T-cell (primary cell): ENCODE results near the gene SYNDIG1. TPM values are rescaled to one million over a fixed set of nuclear protein-coding genes. Genes with fewer than 3 reads are reported as not detected.
A peak's percentile ranks its signal among the peaks of the same experiment; 100 is the strongest.

Source experiments
- ATAC-seq, 4 experiments: fragments of 200-7000 bp in 3 of 4; fragments of 150-1000 bp in 1 of 4; cut with Tn5 transposase; replicated peaks in 1 of 4; 1 replicate in 3 of 4; 2 replicates in 1 of 4; pipeline ENCODE4 v1.10.0; 2021; ENCODE audit warnings: moderate library complexity in 3 of 4, mild to moderate bottlenecking in 2 of 4, moderate number of reproducible peaks in 1 of 4
- CTCF ChIA-PET, 2 donors: fragments of 300-600 bp; sonication (Branson Sonifier 250); formaldehyde crosslinking; loops; one replicate each; lab custom pipeline; 2022; ENCODE audit warnings: antibody characterized with exemption in 2 of 2; lab: Charles Lee
- POLR2A ChIA-PET, 2 donors: fragments of 300-600 bp; sonication (Branson Sonifier 250); formaldehyde crosslinking; loops; one replicate each; lab custom pipeline; 2022; ENCODE audit warnings: antibody characterized with exemption in 2 of 2; lab: Charles Lee
- DNase-seq, 35 experiments: peaks; one replicate each; pipeline versions ENCODE4 v3.0.0 to v3.0.0-alpha.2; 2013 to 2023
- H3K27ac ChIP-seq: one replicate; pipeline ENCODE4 v1.5.1; 2013; ENCODE audit warnings: low read length
- H3K27me3 ChIP-seq, 2 experiments: replicated peaks in 1 of 2; 1 replicate in 1 of 2; 2 replicates in 1 of 2; pipeline versions ENCODE4 v1.6.1 to v1.7.0; 2013; ENCODE audit warnings: low read length in 1 of 2, mixed read lengths in 1 of 2; ENCODE audit not compliant: control insufficient read depth in 2 of 2, insufficient read depth in 2 of 2; ENCODE audit errors: extremely low read depth in 1 of 2
- H3K36me3 ChIP-seq, 2 donors: 1 replicate in 1 of 2; 2 replicates in 1 of 2; pipeline versions ENCODE4 v1.6.1 to v1.7.0; 2013; ENCODE audit warnings: low read length in 1 of 2; ENCODE audit not compliant: control insufficient read depth in 2 of 2, insufficient read depth in 1 of 2; ENCODE audit errors: extremely low read depth in 1 of 2
- H3K4me1 ChIP-seq, 2 experiments: 1 replicate in 1 of 2; 2 replicates in 1 of 2; pipeline versions ENCODE4 v1.6.1 to v1.7.0; 2013; ENCODE audit warnings: low read length in 2 of 2, mixed read lengths in 1 of 2; ENCODE audit not compliant: insufficient read depth in 2 of 2, control insufficient read depth in 1 of 2; ENCODE audit errors: extremely low read depth in 1 of 2
- H3K4me3 ChIP-seq, 2 donors: 1 replicate in 1 of 2; 2 replicates in 1 of 2; pipeline versions ENCODE4 v1.5.1 to v1.7.0; 2013; ENCODE audit warnings: mild to moderate bottlenecking in 2 of 2, low read length in 1 of 2, moderate library complexity in 1 of 2; ENCODE audit not compliant: control insufficient read depth in 1 of 2; ENCODE audit errors: extremely low read depth in 1 of 2
- H3K9me3 ChIP-seq: 2 replicates; pipeline ENCODE4 v1.7.0; 2013
- H3K27ac Mint-ChIP-seq, 2 donors: one replicate each; pipeline ENCODE4 v1.8.0; 2020 to 2021; ENCODE audit warnings: mild to moderate bottlenecking in 2 of 2, mixed read lengths in 2 of 2
- H3K27me3 Mint-ChIP-seq, 2 donors: one replicate each; pipeline ENCODE4 v1.8.0; 2021 to 2022; ENCODE audit warnings: mixed read lengths in 2 of 2
- H3K36me3 Mint-ChIP-seq: one replicate; pipeline ENCODE4 v1.8.0; 2021; ENCODE audit warnings: mixed read lengths
- H3K4me1 Mint-ChIP-seq, 3 donors: one replicate each; pipeline ENCODE4 v1.8.0; 2020 to 2022; ENCODE audit warnings: mixed read lengths in 3 of 3, mild to moderate bottlenecking in 1 of 3
- H3K4me3 Mint-ChIP-seq, 3 donors: one replicate each; pipeline ENCODE4 v1.8.0; 2020 to 2022; ENCODE audit warnings: mild to moderate bottlenecking in 3 of 3, mixed read lengths in 3 of 3, moderate library complexity in 3 of 3
- H3K9me3 Mint-ChIP-seq, 3 donors: one replicate each; pipeline ENCODE4 v1.8.0; 2020 to 2022; ENCODE audit warnings: mixed read lengths in 3 of 3
- WGBS: methylation state at CpG from one replicate; pipeline ENCODE4 v1.1.5; 2013; ENCODE audit warnings: missing lambda C conversion rate; ENCODE audit not compliant: insufficient coverage; 5-methylcytosine and 5-hydroxymethylcytosine counted together
- total RNA-seq, 35 experiments: library from RNA in 6 of 35; stranded (reverse) in 6 of 35; fragments of 120-200 nt in 1 of 35; gene quantifications; one replicate each; pipeline versions ENCODE4 v1.2.1 to v1.2.4 and lab custom pipeline; 2013 to 2026

The SYNDIG1 gene
- total RNA-seq, 5 donors from 2014 or later (not counting 1 experiment from before 2014, with no cell fraction given), result not detected

DNA sequence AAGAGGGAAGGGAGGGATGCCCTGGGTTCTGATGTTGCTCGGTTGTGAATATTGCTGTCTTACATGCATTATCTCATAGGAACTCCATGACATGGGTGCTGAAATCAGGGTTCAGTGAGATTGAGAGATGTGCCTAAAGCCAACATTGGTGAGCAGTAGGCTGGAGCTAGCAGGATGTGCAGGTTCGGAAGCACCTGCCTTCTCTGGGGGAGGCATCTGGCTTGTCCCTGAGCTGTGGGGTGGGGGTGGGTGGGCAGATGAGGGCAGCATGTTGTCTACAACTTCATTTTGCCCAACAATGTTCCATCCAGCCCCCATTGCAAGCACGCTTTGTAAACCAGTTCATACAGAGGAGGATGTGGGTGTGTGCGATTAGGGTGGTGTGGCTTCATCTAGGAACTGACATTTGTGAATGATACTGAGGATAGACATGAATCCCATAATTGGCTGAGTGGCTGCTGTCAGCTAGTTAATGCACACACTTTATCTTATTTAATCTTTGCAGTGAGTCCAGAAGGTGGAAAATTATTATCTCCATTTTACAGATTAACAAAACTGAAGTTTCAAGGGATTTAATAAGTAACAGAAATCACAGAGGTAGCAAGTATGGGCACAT lies 119.4 kb downstream of the SYNDIG1 start:
- no peak for ATAC-seq
- POLR2A ChIA-PET, result no interaction called here

GRCh38 chr20:24589381-24589780 lies 120.0 kb downstream of the SYNDIG1 start:
- H3K36me3 ChIP-seq, result no peaks in the 10 kb centered on the region
- no peak overlapping the region for H3K27ac ChIP-seq
- DNase-seq, result no peak
- Mint-ChIP-seq H3K9me3 (no peaks in the 10 kb centered on the region), H3K36me3 (no peaks in the 10 kb centered on the region), H3K4me1 (no peaks in the 10 kb centered on the region), H3K4me3 (no peak overlapping the region), H3K27me3 (peaks cover 0 to 5% of the 10 kb centered on the region in 2 donors), H3K27ac (no peak overlapping the region)
- CTCF ChIA-PET, result no interaction called here
- ATAC-seq, result no peak
- H3K27me3 ChIP-seq, result peaks cover 0 to 18% of the 10 kb centered on the region in 2 experiments
- no peaks in the 10 kb centered on the region for H3K4me1 ChIP-seq
- POLR2A ChIA-PET, result no interaction called here
- WGBS, result 86% methylated on average over 1 of the region's 4 CpGs
- no peaks in the 10 kb centered on the region for H3K9me3 ChIP-seq
- H3K4me3 ChIP-seq, result no peak overlapping the region

More for the DNA sequence above, 119.4 kb downstream of the SYNDIG1 start:
- H3K4me3 ChIP-seq, result no peak overlapping the region
- no peak for DNase-seq
- peaks cover 0 to 18% of the 10 kb centered on the region in 2 experiments for H3K27me3 ChIP-seq
- peaks cover 0 to 5% of the 10 kb centered on the region in 2 donors for H3K27me3 Mint-ChIP-seq
- no peak overlapping the region for H3K27ac Mint-ChIP-seq
- H3K4me3 Mint-ChIP-seq, result no peak overlapping the region
- H3K36me3 Mint-ChIP-seq, result no peaks in the 10 kb centered on the region
- H3K4me1 Mint-ChIP-seq, result no peaks in the 10 kb centered on the region
- H3K27ac ChIP-seq, result no peak overlapping the region
- CTCF ChIA-PET, result no interaction called here
- 78% methylated on average over 2 of the region's 4 CpGs for WGBS
- no peaks in the 10 kb centered on the region for H3K9me3 Mint-ChIP-seq
- no peaks in the 10 kb centered on the region for H3K9me3 ChIP-seq
- no peaks in the 10 kb centered on the region for H3K4me1 ChIP-seq
- H3K36me3 ChIP-seq, result no peaks in the 10 kb centered on the region

- H3K4me3 ChIP-seq, result no peak overlapping the region
- 90% methylated on average over 13 of the region's 13 CpGs for WGBS
- no peak overlapping the region for H3K27ac ChIP-seq
- peaks cover 0 to 18% of the 10 kb centered on the region in 2 experiments for H3K27me3 ChIP-seq
- H3K4me1 Mint-ChIP-seq, result no peaks in the 10 kb centered on the region
- H3K9me3 ChIP-seq, result no peaks in the 10 kb centered on the region
- DNase-seq (no peak), ATAC-seq (no peak)
- H3K27ac Mint-ChIP-seq, result no peak overlapping the region
- no peaks in the 10 kb centered on the region for H3K9me3 Mint-ChIP-seq
- no peaks in the 10 kb centered on the region for H3K36me3 Mint-ChIP-seq
- no peak overlapping the region for H3K4me3 Mint-ChIP-seq
- no peaks in the 10 kb centered on the region for H3K36me3 ChIP-seq
- CTCF ChIA-PET, result interaction anchor here in 1 of 2 donors (1.2 kb wide), 1 partner anchor 29 kb away, joined by 4 read pairs; no protein-coding TSS in a partner anchor
- H3K4me1 ChIP-seq, result no peaks in the 10 kb centered on the region
- POLR2A ChIA-PET, result no interaction called here
- H3K27me3 Mint-ChIP-seq, result peaks cover 0 to 5% of the 10 kb centered on the region in 2 donors
Measured at GRCh38 chr20:24589815-24590177, 120.4 kb downstream of the SYNDIG1 start.

DNA sequence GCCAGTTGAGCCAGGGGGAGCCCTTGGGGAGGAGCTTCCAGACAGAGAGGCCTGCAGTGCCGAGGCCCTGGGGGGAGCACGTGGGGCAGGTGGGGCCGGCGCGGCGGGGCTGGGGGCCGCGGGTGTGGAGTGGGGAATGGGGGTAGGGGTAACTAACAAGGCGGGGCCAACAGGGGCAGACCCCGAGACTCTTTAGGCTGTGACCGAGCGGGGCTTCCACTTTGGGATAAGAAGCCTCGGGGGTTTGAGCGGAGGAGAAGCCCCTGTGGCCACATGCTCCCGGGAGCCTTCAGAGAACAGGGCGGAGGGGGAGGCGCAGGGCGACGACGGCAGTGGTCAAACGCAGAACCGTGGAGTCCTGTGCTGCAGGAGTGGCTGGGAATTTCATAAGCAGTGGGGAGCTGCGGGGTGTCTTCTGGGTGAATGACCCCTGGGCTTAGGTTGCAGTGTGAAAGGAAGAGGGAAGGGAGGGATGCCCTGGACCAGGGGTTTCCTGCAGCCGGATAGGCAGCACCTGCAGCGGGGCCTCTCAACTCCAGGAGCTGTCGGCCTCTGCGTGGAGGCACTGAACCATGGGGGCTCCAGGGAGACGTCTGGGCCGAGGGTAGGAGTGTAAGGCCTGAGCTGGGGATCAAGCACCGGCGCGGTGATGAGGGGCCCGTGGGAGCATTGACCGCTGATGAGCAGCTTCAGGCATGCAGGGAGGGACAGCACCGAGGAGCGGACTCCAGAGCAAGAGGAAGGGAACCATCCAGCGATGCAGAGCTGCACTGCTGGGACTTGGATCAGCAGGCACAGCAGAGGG lies 121.0 kb downstream of the SYNDIG1 start:
- ATAC-seq, result no peak
- WGBS, result 91% methylated on average over 29 of the region's 37 CpGs
- ChIA-PET POLR2A (no interaction called here), CTCF (interaction anchor here in 1 of 2 donors (1.2 kb wide), 1 partner anchor 29 kb away, joined by 4 read pairs; no protein-coding TSS in a partner anchor)
- H3K9me3 ChIP-seq, result no peaks in the 10 kb centered on the region
- H3K27ac Mint-ChIP-seq, result no peak overlapping the region
- no peak overlapping the region for H3K4me3 Mint-ChIP-seq
- H3K4me1 Mint-ChIP-seq, result no peaks in the 10 kb centered on the region
- H3K27me3 ChIP-seq, result peaks cover 0 to 13% of the 10 kb centered on the region in 2 experiments
- H3K4me1 ChIP-seq, result no peaks in the 10 kb centered on the region
- H3K36me3 ChIP-seq, result no peaks in the 10 kb centered on the region
- no peak overlapping the region for H3K4me3 ChIP-seq
- no peaks in the 10 kb centered on the region for H3K36me3 Mint-ChIP-seq
- peaks cover 0 to 5% of the 10 kb centered on the region in 2 donors for H3K27me3 Mint-ChIP-seq
- no peaks in the 10 kb centered on the region for H3K9me3 Mint-ChIP-seq
- H3K27ac ChIP-seq, result no peak overlapping the region
- no peak for DNase-seq

- Mint-ChIP-seq H3K27me3 (peaks cover 10 to 14% of the 10 kb centered on the region in 2 donors), H3K4me3 (no peak overlapping the region), H3K9me3 (peaks cover 12 to 26% (median 14%) of the 10 kb centered on the region in 3 donors), H3K27ac (no peak overlapping the region), H3K36me3 (no peaks in the 10 kb centered on the region), H3K4me1 (no peaks in the 10 kb centered on the region)
- WGBS, result no CpG with 5 or more reads among the region's 5 CpGs
- H3K27me3 ChIP-seq, result peaks cover 0 to 4% of the 10 kb centered on the region in 2 experiments
- no peaks in the 10 kb centered on the region for H3K9me3 ChIP-seq
- ATAC-seq, result no peak
- DNase-seq, result no peak
- no peaks in the 10 kb centered on the region for H3K4me1 ChIP-seq
- no peak overlapping the region for H3K27ac ChIP-seq
- no peak overlapping the region for H3K4me3 ChIP-seq
- no peaks in the 10 kb centered on the region for H3K36me3 ChIP-seq
- ChIA-PET POLR2A (no interaction called here), CTCF (no interaction called here)
Measured at GRCh38 chr20:24597051-24597450, 127.6 kb downstream of the SYNDIG1 start.

DNA sequence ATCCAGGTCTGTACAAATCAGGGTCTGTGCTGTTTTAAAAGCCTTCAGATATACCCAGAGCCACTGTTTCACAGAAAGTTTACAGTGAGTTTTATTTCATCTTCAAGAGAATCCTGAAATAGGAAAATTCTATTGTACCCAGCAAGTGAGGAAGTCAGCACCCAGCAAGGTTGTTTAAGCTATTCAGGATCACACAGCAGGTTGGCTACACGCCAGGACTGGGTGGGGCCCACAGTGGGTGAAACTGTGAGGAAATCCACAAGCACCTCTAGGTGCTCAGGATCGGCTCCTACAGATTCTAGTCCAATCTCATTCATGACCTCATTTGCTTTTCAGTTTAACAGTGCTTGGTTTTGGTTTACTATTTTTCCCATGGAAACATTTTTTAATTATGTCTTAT lies 128.9 kb downstream of the SYNDIG1 start:
- H3K9me3 Mint-ChIP-seq, result peaks cover 15 to 31% (median 21%) of the 10 kb centered on the region in 3 donors
- ATAC-seq (no peak), DNase-seq (peak in 1 of 35 experiments; percentile 12)
- no peaks in the 10 kb centered on the region for H3K4me1 ChIP-seq
- peaks cover 0 to 4% of the 10 kb centered on the region in 2 experiments for H3K27me3 ChIP-seq
- no peak overlapping the region for H3K4me3 Mint-ChIP-seq
- H3K36me3 ChIP-seq, result no peaks in the 10 kb centered on the region
- no peaks in the 10 kb centered on the region for H3K9me3 ChIP-seq
- H3K4me3 ChIP-seq, result no peak overlapping the region
- ChIA-PET POLR2A (no interaction called here), CTCF (no interaction called here)
- H3K27me3 Mint-ChIP-seq, result peaks cover 14 to 15% of the 10 kb centered on the region in 2 donors
- H3K27ac ChIP-seq, result no peak overlapping the region
- H3K4me1 Mint-ChIP-seq, result no peaks in the 10 kb centered on the region
- H3K36me3 Mint-ChIP-seq, result no peaks in the 10 kb centered on the region
- no peak overlapping the region for H3K27ac Mint-ChIP-seq
- 40% methylated on average over 1 of the region's 2 CpGs for WGBS
